NOMO-1 treated with DMSO at 0.1 percent for 48 hours (cell line): ENCODE results near the gene CD93.

Experiments used
- DNase-seq: peaks from one replicate; lab custom pipeline; 2025; ENCODE audit not compliant: unreplicated experiment; lab: John Stamatoyannopoulos, UW

Gene CD93

DNA sequence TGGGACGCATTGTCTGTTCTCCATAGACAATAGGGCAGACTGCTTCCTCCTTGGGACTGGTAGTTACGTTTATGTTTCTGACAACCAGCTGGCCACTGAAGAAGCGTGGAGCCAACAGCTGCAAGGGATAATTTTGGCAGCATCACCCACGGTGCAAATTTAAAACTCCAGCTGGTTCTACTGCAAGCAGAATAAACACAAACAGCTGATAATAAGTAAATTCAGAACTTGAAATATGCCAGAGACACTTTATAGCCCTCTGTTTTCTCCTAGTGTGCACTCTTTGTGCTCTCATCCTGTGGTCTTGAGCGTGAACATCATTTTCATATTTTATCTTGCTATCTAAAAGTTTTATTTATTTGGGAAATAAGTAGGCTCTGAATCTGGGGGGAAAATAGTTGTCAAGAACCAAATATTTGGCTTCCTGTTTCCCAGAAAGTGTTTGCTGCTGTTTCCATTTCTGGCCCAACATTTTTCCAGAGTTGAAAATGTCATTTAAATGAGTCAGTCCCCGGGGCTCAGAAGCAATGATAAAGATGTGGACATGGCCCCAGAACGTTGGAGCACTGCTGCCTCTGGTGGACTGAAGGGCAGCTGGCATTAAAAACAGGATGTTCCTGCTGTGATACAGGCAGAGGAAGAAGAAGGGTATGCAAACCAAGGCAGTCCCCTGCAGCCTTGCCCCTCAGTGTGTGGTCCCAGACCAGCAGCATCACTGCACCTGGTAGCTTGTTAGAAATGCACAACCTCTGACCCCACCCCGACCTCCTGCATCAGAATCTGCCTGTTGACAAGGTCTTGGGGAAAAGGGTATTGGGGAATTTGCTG, 24.2 kb downstream of the CD93 start:
- peak; percentile 16 for DNase-seq

- DNase-seq, result no peak
Observed at GRCh38 chr20:23061262-23061661, 24.9 kb downstream of the CD93 start.

GRCh38 chr20:23060629-23061028, 25.5 kb downstream of the CD93 start:
- DNase-seq, result no peak

- no peak for DNase-seq
Observed at GRCh38 chr20:23059846-23060245, 26.3 kb downstream of the CD93 start.

GRCh38 chr20:23059001-23059400, 27.1 kb downstream of the CD93 start:
- no peak for DNase-seq

DNA sequence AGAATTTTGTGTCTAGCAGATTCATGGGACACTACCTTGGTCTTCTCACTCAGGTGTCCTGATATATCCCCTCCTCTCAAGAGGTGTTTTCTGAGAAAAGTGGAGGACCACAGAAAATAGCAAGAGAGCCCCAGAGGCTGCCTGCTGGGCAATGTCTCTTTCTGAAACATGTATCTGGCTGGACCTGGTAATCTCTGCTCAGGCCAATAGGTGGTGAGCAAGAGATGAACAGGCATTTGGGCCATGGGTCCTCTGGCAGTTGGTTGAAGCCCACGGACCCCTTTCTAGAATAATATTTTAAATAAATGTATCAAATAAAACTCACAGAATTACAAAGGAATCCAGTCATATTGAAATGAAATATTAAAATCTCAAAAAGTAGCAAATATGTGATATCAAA, 27.9 kb downstream of the CD93 start:
- DNase-seq, result no peak

DNA sequence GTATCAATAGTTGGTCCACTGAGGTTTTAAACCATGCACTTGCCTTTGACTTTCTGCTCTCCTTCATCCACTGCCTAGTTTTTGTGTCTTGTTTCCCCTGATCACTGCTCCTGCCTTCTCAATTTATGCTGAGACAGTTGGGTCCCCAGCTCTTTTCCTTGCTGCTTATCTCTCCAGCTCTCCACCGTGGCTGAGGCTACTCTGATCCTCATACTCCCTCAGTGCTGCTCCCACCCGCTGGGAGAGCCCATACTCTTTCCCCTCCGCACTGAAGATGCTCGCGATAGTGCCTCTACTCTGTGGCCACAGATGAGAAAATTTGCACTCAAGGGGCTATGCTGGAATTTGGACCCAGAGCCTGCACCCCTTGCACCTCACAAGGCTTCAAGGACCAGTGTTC, 33.2 kb downstream of the CD93 start:
- DNase-seq, result no peak

DNA sequence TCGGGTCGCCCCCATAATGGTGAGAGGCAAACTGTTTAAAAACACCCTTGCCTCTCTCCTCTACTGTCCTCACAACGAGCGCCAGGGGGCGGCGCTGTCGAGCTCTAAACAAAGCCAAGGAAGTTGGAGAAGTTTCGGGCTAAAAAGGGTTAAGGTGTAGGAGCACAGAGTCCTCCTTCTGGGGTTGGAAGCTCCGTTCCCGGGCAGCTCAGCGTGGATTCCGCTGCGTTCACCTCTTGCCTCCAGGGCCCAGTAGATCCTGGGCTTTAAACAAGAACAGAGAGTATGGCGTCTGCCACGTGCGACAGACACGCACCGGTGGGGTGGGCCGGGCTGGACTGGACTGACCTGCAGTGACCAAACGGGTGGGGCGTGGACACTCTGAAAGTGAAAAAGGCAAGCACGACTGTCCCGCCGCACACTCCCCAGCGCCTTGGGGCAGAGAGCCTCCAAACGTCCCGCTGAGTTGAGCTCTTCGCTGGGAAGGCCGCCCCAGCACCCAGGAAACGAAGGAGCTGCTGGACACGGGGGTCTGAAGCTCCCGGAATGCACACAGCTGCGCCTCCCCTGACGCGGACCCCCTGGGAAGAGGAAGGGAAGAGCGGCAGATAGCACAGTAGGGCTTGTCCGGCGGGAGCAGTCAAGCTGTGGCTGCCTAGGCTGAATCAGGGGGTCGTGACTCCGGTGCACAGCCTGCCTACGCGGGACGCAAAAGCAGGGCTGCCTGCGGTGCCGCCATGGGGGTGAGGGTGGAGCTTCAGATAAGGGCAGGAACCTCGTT, 35.1 kb downstream of the CD93 start:
- peak; percentile 93 for DNase-seq

DNA sequence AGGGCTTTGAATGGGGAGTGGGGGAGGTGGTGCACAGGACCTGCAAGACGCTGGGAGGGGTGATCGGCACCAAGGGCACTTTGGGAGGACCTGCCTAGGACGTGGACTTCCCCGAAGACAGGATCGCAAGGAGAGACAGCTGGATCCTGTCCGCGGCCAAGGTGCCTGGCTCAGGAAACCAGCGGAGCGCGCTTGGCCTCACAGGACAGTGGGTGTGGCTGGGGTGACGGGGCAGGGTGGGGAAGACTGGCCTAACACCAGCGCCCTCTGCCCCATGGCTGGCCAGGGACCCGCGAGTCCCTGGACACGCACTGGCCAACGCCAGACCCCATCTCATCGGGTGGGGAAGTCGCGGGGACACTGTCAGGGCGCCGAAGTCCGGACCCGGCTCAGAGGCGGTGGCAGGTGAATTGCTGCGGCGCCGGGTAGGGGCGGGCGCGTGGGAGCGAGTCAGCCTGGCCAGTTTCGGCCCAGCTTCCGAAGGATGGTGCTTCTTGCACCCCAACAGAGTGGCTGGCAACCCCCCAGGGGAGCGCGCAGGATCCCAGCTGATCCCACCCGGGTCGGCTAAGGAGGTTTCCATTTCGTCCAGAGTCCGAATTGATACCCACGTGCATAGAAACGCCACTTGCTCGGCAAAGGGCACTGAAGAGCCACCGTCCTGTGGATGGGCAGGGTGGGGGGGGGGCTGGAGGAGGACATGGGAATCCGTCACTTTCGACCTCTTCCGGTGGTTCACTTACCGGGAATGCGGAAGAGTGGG, 35.9 kb downstream of the CD93 start:
- DNase-seq, result no peak

DNA sequence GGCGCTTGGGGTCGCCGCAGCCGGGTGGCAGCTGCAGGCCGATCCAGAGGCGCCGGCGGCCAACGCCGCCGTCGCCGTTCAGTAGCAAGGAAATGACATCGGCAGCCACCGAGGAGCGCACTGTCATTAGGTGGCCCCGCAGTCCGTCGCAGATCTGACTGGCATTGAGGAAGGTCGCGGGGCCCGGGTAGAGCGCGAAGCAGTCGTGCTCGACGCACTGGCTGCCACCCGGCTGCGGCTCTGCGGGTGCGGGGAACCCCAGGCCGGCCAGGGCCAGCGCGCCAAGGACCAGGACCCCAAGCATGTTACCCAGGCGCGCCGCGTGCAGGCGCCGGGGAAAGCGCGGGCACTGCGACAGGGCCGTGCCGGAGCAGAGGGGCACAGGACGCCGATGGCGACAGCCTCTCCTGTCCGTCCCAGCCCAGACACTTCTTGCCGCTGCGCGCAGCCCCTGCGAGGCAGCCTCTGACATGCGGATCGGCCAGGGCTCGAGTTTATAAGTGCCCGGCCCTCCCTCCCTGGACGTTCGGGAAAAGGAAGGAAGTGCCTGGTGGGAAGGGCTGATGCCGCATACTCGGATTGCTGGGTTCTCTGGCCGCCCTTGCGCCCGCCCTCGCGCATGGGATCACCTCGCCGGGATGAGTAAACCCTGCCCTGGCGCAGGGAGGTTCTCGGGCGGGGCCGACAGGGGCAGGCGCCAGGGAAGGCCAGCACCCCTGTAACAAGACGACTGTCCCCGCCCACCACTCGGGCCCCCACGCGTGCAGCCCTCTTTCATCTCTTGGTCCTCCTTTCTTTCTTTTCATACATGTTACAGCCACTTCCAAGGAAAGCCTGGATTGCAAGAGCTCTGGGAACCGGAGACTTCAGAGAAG, 36.7 kb downstream of the CD93 start, which contains the start of gene THBD:
TSS of gene THBD (minus strand) at position 472 of the 875 bp plus-strand sequence. CDS start at position 304, 168 bp downstream.
- peak; percentile 46 for DNase-seq

- peak; percentile 77 for DNase-seq
Observed at GRCh38 chr20:23048283-23049200, 37.6 kb downstream of the CD93 start.

- DNase-seq, result peak; percentile 18
Observed at GRCh38 chr20:23047738-23048214, 38.3 kb downstream of the CD93 start.

GRCh38 chr20:23047001-23047737, 39.0 kb downstream of the CD93 start:
- DNase-seq, result no peak

DNA sequence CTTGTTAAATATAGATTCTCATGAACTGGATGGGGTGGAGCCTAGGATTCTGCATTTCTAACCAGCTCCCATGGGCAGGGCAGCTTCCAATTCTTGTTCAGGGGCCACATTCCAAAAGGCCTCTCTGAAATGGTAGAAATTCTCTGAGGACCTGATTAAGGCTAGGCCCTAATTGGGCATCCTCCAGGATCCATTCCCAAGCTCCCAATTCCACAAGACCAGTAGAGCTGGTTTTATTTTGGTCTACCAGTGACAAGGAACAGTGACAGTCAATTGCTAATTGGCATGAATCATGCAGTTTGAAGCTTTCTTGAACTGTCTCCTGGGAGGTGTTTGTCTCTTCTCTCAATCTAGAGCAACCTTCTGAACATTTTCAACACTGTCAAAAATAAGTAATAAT, 39.7 kb downstream of the CD93 start:
- DNase-seq, result peak; percentile 9

- DNase-seq, result no peak
Observed at GRCh38 chr20:23043376-23043775, 42.7 kb downstream of the CD93 start.

DNA sequence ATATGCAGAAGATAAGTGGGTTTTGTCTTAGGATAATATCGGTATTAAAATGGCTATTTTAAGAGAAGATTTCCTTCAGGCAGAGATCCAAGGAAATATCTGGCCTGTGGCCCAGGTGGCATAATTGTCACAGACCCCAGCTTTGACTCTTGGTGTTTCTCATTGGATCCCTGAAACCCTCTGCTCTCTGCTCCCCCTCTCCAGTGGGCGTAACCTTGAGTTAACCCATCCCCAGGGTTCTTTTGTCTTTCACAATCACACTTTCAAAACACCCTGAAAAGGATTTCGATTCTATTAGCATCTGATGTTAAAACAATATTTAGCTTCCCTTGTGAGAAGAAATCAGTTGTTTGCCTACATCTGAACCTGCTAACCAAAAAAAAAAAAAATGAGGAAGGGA, 43.9 kb downstream of the CD93 start:
- no peak for DNase-seq

DNA sequence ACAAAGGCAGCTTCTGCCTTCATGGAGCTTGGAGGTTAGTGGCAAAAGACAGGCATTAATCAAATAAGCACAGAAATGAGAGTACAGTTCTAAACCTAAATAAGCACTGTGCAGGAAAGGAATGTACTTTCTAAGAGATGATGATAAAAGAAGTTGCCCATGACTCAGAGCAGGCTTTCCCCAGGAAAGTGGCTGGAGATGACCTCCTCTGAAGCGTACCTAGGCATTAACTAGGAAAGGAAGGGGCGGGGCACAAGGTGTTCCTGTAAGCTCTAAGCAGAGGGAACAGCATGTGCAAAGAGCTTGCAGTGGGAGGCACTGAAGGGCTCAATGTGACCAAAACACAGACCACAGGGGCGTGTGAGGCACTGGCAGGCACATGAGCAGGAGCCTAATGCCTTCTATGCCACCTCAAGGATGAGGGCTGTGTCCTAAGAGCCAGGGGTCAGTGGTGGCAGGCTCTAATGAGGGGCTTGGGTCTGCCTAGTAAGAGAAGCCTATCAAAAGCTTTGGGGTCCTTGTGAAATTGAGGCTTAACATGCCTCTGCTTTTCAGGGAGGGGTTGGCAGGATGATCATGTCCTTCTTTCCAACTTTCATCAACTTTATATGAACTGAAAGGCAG, 46.1 kb downstream of the CD93 start:
- DNase-seq, result no peak
